Measurements from ENCODE around the gene RRP15.
A peak's percentile ranks its signal among the peaks of the same experiment; 100 is the strongest.

- peak in 1 of 11 experiments; percentile 24 for TF ChIP-seq CTCF (IDR thresholded peaks at IDR 0.05 in 8 of 11, conservative IDR thresholded peaks at IDR 0.05 in 3 of 11)
- TF ChIP-seq POLR2A (IDR thresholded peaks at IDR 0.05) = no peak
These were observed 14.3 kb downstream of the RRP15 start for GRCh38 chr1:218299416-218299815.
